ENCODE measurements around the gene CNTLN.

Gene CNTLN

GRCh38 chr9:17490110-17490509 is 355.3 kb downstream of the CNTLN start:
- DNase-seq (ENCODE audit: extremely low read depth, insufficient read length), result no peak
- no peak for TF ChIP-seq CTCF (IDR thresholded peaks at IDR 0.05; ENCODE audit: insufficient read depth, low read length, poor library complexity, severe bottlenecking)

GRCh38 chr9:17491780-17492179 is 356.9 kb downstream of the CNTLN start:
- no peaks in the 10 kb centered on the region for H3K36me3 ChIP-seq (ENCODE audit: control insufficient read depth, insufficient read depth, low read length)
- no peaks in the 10 kb centered on the region for H3K27me3 ChIP-seq (replicated peaks; ENCODE audit: control insufficient read depth, insufficient read depth, low read length)
- no peak overlapping the region for H3K4me3 ChIP-seq (replicated peaks; ENCODE audit: low read depth, low read length)
- DNase-seq (ENCODE audit: extremely low read depth, insufficient read length), result no peak
- no peak for TF ChIP-seq CTCF (IDR thresholded peaks at IDR 0.05; ENCODE audit: insufficient read depth, low read length, poor library complexity, severe bottlenecking)

More at GRCh38 chr9:17490110-17490509, 355.3 kb downstream of the CNTLN start:
- H3K4me3 ChIP-seq (replicated peaks; ENCODE audit: low read depth, low read length), result no peak overlapping the region
- H3K36me3 ChIP-seq (ENCODE audit: control insufficient read depth, insufficient read depth, low read length), result no peaks in the 10 kb centered on the region
- no peaks in the 10 kb centered on the region for H3K27me3 ChIP-seq (replicated peaks; ENCODE audit: control insufficient read depth, insufficient read depth, low read length)

GRCh38 chr9:17503196-17503595 is 368.4 kb downstream of the CNTLN start:
- no peak for DNase-seq (ENCODE audit: extremely low read depth, insufficient read length)
- no peaks in the 10 kb centered on the region for H3K36me3 ChIP-seq (ENCODE audit: control insufficient read depth, insufficient read depth, low read length)
- no peak for TF ChIP-seq CTCF (IDR thresholded peaks at IDR 0.05; ENCODE audit: insufficient read depth, low read length, poor library complexity, severe bottlenecking)
- no peaks in the 10 kb centered on the region for H3K27me3 ChIP-seq (replicated peaks; ENCODE audit: control insufficient read depth, insufficient read depth, low read length)
- no peak overlapping the region for H3K4me3 ChIP-seq (replicated peaks; ENCODE audit: low read depth, low read length)

- Histone ChIP-seq H3K27me3 (replicated peaks; ENCODE audit: control insufficient read depth, insufficient read depth, low read length) (no peaks in the 10 kb centered on the region), H3K36me3 (ENCODE audit: control insufficient read depth, insufficient read depth, low read length) (no peaks in the 10 kb centered on the region), H3K4me3 (replicated peaks; ENCODE audit: low read depth, low read length) (no peak overlapping the region)
- no peak for TF ChIP-seq CTCF (IDR thresholded peaks at IDR 0.05; ENCODE audit: insufficient read depth, low read length, poor library complexity, severe bottlenecking)
- DNase-seq (ENCODE audit: extremely low read depth, insufficient read length), result no peak
These were observed 374.3 kb downstream of the CNTLN start for GRCh38 chr9:17509151-17509550.

GRCh38 chr9:17509701-17510100 is 374.9 kb downstream of the CNTLN start:
- no peak overlapping the region for H3K4me3 ChIP-seq (replicated peaks; ENCODE audit: low read depth, low read length)
- H3K27me3 ChIP-seq (replicated peaks; ENCODE audit: control insufficient read depth, insufficient read depth, low read length), result no peaks in the 10 kb centered on the region
- H3K36me3 ChIP-seq (ENCODE audit: control insufficient read depth, insufficient read depth, low read length), result no peaks in the 10 kb centered on the region
- DNase-seq (ENCODE audit: extremely low read depth, insufficient read length), result no peak
- TF ChIP-seq CTCF (IDR thresholded peaks at IDR 0.05; ENCODE audit: insufficient read depth, low read length, poor library complexity, severe bottlenecking), result no peak

- Histone ChIP-seq H3K36me3 (ENCODE audit: control insufficient read depth, insufficient read depth, low read length) (no peaks in the 10 kb centered on the region), H3K27me3 (replicated peaks; ENCODE audit: control insufficient read depth, insufficient read depth, low read length) (no peaks in the 10 kb centered on the region), H3K4me3 (replicated peaks; ENCODE audit: low read depth, low read length) (no peak overlapping the region)
- DNase-seq (ENCODE audit: extremely low read depth, insufficient read length), result no peak
- TF ChIP-seq CTCF (IDR thresholded peaks at IDR 0.05; ENCODE audit: insufficient read depth, low read length, poor library complexity, severe bottlenecking), result no peak
These were observed 384.9 kb downstream of the CNTLN start for GRCh38 chr9:17519761-17520160.

Measured in GM06990 (cell line).